RCC 7860 (cell line): ENCODE data around the gene RHOB.

Experiments
- DNase-seq: peaks from one replicate; pipeline ENCODE4 v3.0.0-alpha.2; 2015; ENCODE audit warnings: low spot score
- FAIRE-seq: peaks from 2 replicates; lab custom pipeline; 2012; peaks lifted over from hg19 to GRCh38; lab: Jason Lieb, UNC

The RHOB gene

DNA sequence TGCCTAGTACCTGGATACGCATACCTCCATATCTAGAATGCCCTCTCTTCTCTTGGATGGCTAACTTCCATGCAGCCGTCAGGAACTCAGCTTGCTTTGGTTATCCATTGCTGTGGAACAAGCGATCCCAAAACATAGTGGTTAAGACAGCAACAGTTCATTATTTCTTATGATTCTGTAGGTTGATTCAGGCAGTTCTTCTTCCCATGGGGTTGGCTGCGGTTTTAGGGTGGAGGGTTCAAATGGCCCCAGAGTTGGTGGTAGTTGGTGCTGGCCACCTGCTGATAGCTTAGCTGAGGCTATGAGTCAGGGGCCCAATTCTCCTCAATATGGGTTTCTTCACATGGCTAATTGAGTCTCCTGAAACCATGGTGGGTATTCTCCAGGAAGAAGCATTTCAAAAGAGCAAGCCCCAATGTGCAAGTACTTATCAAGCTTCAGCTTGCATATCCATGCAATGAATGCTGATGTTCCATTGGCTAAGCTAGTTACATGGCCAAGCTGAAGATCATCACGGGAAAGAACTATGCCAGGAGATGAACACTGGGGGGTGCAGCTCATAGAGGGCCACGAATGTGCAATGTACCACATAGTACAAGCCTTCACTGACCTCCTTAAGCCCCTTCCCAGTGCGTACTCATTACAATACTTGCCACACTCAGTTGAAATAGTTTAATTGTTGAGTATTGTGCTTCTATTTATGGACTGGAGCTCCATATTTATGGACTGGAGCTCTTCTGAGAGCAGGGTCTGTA, 10.0 kb upstream of the RHOB start:
- DNase-seq (no peak), FAIRE-seq (no peak)

DNA sequence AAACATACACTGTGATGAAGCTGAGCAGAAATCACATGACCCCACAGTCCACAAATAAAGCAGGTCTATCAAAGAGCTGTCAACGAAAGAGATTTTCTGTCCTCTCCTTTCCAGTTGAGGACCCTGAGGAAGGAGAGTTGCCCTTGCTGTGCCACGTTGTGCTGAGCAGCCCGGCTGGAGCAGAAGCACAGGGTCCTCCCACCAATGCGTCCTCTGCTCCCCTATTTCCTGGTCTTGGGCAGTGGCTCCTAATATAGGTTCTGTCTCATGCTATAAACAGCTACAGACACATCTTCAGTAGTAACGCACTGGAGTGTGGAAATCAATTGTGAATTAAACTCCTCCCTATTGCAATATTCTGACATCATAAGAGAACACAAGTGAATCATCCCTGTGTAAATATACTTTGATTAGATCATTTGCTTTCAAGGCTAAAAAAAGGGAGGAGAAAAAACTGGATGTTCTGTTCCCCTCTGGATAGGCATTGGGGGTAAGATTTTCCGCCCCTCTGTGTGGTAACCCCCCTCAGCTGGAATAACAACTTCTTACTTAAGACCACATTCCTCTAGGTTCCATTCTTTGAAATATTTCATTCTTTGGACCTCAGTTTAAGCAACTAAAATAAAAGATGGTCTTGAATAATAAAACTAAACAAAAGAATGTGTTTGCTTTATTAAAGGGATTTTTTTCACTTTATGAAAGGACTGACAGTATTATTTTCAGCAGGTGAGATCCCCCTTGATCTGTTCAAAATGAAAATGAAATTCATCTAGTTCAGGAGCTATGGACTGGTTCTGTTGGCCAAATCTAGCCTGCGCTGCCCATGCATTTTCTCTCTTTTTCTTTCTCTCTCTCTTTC, 8.3 kb upstream of the RHOB start:
- FAIRE-seq (no peak), DNase-seq (peak; percentile 58)

- FAIRE-seq (no peak), DNase-seq (no peak)
Measured at GRCh38 chr2:20439193-20439475, 7.7 kb upstream of the RHOB start.

DNA sequence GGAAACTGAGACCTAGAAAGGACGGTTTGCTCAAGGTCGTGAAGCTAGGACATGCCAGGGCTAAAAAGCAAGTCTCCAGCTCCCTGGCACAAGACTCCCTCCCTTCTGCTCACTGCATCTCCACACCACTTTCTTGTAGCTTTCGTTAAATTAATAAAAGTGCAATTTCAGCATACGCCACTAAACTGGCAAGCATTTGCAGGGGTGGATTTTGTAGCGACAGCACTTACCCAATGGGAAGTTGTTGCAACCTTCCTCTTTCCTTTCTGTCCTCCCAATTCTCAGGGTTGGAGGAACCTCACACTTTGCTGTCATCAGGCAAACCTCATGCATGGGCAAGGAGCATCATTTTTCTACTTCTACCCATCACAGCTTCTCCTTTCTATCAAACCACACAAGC, 7.4 kb upstream of the RHOB start:
- FAIRE-seq (no peak), DNase-seq (no peak)

DNA sequence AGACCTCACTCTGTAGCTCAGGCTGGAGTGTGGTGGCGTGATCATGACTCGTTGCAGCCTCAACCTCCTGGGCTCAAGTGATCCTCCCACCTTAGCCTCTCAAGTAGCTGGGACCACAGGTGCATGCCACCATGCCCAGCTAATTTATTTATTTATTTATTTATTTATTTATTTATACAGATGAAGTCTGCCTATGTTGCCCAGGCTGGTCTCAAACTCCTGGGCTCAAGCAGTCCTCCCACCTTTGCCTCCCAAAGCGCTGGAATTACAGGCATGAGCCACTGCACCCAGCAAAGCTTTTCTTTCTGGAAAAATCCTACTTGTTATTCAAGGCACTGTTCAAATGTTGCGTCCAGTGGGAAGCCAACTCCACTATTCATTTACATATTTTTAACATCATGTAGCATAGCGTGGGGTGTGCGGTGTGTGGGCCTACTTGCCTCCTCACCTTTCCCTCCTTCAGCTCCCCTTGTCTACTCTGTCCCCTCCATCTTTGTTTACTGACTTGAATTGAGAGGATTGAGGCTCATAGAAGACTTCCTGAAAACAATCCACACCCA, 6.8 kb upstream of the RHOB start:
- DNase-seq: no peak
- FAIRE-seq: no peak

DNA sequence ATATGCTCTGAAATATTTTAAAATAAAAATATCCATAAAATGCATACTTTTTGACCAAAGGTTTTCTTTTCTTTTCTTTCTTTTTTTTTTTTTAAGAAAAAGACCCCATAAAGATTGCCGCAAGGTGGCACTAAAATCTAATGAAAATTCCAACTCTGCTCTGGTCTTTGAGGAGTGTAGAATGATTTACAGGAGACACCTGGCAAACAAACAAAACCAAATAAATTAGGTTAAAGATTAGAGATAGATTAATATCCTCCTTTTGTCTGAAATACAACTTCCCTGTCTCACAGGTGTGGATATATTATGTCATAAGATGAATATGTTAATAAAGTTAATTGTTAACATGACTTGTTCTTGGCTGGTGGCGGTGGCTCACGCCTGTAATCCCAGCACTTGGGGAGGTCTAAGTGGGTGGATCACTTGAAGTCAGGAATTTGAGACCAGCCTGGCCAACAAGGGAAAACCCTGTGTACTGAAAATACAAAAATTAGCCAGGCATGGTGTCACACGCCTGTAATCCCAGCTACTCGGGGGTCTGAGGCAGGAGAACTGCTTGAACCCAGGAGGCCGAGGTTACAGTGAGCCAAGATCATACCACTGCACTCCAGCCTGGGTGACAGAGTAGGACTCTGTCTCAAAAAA, 3.5 kb upstream of the RHOB start:
- FAIRE-seq (peak; percentile 96), DNase-seq (peak; percentile 93)

- FAIRE-seq (no peak), DNase-seq (no peak)
Measured at GRCh38 chr2:20444101-20444992, 2.5 kb upstream of the RHOB start.

DNA sequence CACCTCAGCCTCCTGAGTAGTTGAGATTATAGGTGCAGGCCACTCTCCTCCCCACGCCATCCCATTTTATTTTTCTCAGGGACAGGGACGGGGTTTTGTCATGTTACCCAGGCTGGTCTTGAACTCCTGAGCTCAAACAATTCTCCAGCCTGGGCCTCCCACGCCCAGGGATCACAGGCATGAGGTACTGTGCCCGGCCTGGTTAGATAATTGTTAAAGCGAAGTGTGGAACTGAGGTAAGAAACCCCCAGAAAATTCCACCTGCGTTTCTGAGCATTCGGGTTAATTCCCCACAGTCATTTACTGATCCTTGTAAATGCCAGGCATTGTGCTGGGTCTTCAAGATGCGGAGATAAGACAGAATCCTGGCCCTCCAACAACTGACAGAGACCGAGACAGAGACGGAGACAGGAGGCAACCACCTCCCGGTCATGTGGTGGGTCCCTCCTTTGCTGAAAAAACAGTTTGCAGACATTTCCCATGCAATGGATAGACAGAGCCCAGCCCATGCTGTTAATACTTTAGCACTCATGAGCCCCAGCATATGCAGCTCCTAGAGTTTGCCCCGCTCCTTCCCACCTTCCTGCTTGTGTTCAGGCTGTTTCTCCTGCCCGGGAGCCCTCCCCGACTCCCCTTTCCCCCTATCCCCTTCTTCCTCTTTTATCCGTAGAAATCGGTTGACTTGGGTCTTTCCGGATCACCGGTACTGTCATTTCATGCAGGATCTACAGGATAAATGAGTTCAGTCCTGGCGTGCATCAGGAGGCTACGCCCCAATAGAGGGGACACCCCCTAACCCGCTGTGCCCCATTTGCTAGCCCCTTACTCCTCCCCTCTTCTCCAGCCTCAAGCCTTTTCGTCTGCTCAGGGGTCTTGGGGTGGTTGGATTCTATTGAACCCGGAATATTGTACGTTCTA, 1.6 kb upstream of the RHOB start:
- no peak for FAIRE-seq
- DNase-seq: no peak

- DNase-seq (no peak), FAIRE-seq (no peak)
Measured at GRCh38 chr2:20446255-20446916, 488 bp upstream of the RHOB start.

DNA sequence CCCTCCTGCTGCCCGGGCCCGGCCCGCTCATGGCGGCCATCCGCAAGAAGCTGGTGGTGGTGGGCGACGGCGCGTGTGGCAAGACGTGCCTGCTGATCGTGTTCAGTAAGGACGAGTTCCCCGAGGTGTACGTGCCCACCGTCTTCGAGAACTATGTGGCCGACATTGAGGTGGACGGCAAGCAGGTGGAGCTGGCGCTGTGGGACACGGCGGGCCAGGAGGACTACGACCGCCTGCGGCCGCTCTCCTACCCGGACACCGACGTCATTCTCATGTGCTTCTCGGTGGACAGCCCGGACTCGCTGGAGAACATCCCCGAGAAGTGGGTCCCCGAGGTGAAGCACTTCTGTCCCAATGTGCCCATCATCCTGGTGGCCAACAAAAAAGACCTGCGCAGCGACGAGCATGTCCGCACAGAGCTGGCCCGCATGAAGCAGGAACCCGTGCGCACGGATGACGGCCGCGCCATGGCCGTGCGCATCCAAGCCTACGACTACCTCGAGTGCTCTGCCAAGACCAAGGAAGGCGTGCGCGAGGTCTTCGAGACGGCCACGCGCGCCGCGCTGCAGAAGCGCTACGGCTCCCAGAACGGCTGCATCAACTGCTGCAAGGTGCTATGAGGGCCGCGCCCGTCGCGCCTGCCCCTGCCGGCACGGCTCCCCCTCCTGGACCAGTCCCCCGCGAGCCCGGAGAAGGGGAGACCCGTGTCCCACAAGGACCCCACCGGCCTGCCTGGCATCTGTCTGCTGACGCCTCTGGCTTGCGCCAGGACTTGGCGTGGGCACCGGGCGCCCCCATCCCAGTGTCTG, 767 bp downstream of the RHOB start:
- DNase-seq (peak; percentile 21), FAIRE-seq (no peak)

GRCh38 chr2:20448246-20448976, 1.5 kb downstream of the RHOB start:
- no peak for DNase-seq
- FAIRE-seq: no peak

DNA sequence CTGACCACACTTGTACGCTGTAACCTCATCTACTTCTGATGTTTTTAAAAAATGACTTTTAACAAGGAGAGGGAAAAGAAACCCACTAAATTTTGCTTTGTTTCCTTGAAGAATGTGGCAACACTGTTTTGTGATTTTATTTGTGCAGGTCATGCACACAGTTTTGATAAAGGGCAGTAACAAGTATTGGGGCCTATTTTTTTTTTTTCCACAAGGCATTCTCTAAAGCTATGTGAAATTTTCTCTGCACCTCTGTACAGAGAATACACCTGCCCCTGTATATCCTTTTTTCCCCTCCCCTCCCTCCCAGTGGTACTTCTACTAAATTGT, 2.1 kb downstream of the RHOB start:
- DNase-seq: no peak
- FAIRE-seq: no peak

DNA sequence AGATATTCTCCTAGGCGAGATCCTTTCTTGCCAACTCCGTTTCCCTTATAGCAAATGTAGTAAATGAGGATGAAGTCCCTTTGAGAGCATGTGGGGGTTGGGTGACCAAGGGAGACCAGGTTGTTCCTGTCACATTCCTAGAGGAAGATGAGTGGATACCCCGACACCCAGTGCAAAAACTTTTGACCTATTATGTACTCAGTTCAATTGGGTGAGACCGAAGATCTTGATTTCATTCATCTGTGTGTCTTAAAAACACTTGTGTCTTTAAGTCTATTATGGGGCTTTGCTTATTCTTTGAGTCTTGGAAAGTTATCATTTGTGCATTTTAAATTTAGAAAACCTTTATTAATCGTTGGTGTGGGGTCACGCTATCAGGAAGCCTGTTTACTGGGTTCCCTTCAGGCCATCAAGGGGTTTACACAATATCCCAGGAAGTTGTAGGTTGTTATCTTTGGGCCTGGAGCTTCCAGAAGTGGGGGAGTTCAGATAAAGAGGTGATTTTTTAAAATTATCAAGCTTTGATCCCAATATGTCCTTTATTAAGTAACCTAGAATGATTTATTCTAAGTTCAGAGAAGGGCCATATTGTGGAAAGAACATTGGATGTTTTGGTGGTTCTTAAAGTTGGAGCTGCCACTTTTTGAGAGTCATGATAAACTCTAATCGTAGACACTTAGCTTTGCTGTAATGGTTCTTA, 2.8 kb downstream of the RHOB start:
- FAIRE-seq (no peak), DNase-seq (no peak)

- DNase-seq (no peak), FAIRE-seq (no peak)
Measured at GRCh38 chr2:20450201-20450999, 3.5 kb downstream of the RHOB start.

DNA sequence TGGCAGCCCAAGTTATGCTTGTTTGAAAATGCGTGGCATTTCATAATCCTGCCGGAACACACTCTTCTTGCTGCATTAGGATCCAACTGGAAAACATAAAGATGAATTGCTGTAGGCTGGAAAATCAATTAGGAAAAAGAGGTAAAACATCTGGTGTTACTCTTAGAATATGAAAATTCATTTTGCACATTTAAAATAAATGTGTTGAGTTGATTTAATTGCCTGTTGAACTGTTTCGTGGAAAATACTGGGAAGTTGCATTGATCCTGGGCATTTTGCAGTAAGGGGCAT, 4.1 kb downstream of the RHOB start:
- DNase-seq: no peak
- FAIRE-seq: no peak

GRCh38 chr2:20451341-20451740, 4.5 kb downstream of the RHOB start:
- FAIRE-seq (no peak), DNase-seq (no peak)
